IPS-NIHi7 (cell line): ENCODE results near the gene SNAPC4.
"Not testable (repeated sequence)": the region's sequence is repeated elsewhere in the genome, so short reads cannot be mapped to it uniquely, and the experiment has no call there.

Source experiments
- DNase-seq: peaks from one replicate; pipeline ENCODE4 v3.0.0; 2012; ENCODE audit warnings: mixed read lengths; ENCODE audit errors: extremely low spot score

Gene SNAPC4

GRCh38 chr9:136355616-136356557 is 44.1 kb downstream of the SNAPC4 start:
- DNase-seq: no peak

GRCh38 chr9:136354592-136355085 is 45.3 kb downstream of the SNAPC4 start:
- no peak for DNase-seq

GRCh38 chr9:136353757-136354488 is 46.0 kb downstream of the SNAPC4 start:
- no peak for DNase-seq

GRCh38 chr9:136353088-136353487 is 46.9 kb downstream of the SNAPC4 start:
- DNase-seq: no peak

GRCh38 chr9:136352682-136353081 is 47.3 kb downstream of the SNAPC4 start:
- no peak for DNase-seq

- DNase-seq: not testable (repeated sequence)
Observed at GRCh38 chr9:136351868-136352267, 48.1 kb downstream of the SNAPC4 start.

- no peak for DNase-seq
Observed at GRCh38 chr9:136351252-136351800, 48.6 kb downstream of the SNAPC4 start.
